ENCODE measurements around the gene TMOD1.

The TMOD1 gene

DNA sequence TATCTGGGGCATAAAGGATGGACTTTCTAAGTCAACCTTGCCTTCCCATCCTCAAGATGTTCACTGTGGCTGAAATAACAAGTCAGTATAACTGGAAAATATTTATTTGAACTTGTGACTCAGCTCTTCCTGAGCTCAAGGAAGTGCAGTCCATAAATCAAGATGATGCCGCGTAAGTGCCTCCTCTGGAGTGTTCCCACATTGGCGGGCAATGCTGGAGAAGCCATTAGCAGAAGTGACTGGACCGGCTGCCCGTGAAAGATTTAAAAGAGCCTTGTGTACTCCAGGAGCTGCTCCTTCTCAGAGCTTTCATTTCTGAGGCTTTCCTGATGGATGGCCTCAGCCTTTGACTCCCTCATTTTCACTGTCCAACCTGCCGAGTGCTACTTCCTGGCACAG is 17.4 kb downstream of the TMOD1 start:
- DNase-seq: no peak

DNA sequence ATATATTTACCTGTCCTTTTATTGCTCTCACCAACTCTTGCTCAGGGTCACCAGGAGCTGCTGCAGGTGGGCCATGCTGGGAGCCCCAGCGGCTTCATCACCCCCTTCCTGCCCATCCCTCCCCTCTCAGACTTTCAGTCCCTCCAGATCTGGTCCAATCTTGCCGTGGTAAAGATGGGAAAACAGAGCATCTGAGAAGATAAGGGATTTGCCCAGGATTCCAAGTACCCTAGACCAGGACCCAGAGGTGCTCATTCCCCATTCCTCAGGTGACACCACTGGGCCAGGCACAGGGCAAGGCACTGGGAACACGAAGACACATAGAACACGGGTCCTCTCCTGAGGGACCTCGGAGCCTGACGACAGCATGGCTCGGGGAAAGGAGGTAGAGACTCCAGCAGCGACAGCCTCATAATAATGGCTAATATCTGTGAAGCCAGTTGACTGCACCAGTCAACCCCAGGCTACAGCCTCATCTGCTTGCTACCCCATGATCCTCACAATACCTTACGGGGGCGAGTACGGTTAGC is 18.0 kb downstream of the TMOD1 start:
- no peak for DNase-seq

DNA sequence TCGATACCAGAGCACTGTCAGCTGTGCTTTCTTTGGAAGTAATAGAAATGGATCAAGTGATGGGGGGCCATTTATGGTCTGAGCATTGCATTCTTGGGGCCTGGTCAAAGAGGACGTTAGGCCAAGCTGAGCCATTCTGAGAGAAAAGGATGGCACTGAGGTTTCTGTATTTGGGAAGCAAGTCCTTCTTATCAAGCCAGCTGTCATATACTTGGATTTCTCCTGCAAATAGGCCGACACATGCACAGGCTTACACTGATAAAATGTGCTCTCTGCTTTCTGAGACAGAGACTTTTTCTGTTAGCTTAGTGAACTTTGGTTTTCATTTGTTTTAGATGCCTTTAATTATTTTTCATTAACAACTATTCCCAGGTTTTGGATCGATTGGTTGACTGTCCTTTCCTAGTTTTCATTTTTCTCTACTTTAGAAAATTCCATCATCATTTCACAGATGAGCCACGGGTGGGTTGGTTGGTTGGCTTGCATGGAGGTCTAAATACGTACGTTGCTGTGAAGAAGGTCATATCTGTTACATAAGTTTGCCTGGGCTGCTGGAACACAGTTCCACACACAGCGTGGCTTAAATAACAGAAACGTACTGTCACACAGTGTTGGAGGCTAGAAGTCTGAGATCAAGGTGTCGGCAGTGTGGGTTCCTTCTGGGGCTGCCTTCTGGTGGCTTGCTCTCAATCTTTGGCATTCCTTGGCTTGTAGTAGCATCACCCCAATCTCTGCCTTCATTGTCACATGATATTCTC is 20.3 kb downstream of the TMOD1 start:
- no peak for DNase-seq

DNA sequence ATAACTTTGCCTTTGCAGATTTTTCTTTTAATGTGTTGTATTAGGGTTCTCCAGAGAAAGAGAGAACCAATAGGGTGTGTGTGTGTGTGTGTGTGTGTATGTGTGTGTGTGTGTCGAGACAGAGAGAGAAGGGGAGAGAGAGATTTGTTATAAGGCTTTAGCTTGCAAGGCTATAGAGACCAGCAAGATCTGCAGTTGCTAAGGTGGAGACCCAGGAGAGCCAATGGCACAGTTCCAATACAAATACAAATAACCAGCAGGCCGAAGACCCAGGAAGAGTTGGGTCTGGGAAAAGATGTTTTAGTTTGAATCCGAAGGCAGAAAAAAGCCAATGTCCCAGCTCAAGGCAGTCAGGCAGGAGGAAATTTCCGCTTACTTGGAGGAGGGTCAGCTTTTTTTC is 23.0 kb downstream of the TMOD1 start:
- no peak for DNase-seq

DNA sequence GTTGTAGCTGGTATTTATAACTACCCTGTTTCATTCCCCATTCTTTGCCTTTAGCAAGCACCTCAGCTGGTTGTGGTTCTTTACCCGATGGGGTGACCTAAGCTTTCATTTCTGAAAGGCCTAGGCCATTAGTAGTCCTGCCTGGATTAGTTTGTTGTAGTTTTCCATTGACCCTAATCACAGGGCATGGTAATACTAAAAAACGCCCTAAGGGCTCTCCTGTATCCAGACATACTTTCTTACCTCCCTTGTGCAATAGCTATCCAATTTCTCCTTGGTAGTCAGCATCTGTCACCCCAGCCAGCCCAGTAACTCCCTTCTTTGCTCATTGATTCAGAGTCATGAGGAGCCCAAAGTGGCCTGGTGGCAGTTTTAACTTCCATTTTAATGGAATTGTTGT is 24.0 kb downstream of the TMOD1 start:
- no peak for DNase-seq

DNA sequence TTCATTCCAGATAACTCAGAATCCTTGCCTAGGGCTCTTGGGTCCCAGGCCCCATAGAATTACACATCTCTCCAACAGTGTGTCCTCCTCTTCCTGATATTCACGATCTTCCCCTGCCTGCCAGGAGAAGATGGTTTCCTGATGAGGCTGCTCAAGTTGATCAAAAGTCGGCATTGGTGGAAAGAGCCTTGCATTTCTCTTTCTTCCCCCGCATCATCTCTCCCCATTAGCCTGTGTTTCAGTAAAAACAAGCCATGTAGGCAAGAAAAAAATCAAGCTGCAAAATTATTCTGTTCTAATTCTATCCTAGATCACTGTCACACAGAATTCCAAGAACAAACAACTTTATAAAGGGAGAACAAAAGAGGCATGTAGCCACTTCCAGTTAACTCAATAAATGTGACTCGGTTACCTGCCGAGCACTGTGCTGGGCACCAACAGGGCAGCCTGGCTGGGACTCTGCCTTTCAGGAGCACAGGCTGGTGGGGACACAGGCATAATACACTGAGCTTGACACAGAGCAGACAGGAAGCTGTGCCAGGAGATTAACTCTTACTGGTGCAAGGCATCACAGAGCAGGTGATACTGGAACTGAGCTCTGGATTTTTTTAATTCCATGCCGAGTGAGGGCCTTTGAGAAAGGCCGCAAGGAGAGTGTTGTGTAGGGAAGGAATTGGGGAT is 25.6 kb downstream of the TMOD1 start:
- no peak for DNase-seq

DNA sequence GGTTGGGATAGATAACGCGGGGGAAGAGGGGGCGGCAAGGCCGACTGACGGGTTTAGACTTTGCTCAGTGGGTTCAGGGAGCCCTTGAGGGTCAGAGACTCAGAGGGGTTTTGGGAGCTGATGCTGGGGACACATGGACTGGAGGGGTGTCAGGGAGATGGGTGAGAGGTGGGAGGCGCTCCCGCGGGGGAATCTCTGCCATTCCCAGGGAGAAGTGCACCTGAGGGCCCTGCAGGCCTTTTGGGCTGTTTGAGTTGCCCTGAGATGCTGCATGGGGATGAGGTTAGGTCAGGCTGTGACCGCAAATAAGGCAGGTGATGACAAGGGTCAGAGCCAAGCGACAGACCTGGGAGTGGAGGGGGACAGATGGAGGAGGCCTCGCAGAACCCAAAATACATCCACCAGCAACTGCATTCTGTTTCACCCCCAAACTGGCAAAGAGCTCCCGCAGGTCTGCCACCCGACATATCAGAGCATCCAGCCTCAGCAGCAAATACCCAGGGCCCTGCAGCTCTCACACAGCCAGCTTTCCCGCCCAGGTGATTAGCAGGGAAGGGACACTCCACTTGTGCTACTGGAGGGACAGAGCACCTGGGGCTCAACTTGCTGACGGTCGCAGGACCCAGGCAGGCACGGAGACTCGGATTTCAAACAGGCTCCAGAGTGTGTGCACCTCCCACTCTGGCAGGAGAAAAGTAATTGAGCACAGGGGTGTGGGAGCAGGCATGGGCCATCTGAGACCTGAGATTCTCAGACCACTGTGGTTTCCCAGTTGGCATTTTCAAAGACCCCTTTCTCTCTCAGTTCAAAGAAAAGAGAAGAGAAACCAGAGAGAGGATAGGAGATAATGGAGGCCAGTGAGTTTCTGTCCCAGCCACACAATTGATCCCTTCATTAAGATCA is 26.4 kb downstream of the TMOD1 start:
- DNase-seq: no peak

DNA sequence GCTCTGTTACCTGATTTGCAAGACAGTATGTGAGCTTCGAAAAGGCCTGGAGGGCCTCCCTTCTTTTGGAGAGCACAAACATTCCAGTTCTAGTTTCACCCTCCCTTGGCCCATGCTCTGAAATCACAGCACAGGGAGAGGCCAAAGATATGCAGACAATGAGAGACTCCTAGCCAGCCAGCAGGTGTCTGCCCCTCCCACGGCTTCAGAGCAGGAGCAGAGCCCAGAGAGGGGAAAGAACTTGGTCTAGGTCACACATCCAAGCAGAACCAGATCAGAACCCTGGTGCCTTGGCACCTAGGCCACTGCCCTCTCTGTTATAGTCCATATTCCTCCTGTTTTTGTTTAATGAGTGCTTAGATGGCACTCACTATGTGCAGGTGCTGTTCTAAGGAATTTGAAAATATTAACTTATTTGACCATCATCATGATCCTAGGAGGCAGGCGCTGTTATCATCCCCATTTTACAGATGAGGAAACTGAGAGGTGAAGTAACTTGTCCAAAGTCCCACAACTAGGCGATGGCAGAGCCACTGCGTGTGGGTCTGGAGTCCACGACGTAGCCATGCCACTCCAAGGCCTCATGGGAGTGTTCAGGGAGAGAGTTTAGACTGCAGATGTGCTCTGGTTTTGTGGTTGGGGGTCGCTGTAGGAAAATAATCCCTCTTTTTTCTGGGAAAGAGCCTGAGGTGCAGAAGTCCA is 27.2 kb downstream of the TMOD1 start:
- no peak for DNase-seq

DNA sequence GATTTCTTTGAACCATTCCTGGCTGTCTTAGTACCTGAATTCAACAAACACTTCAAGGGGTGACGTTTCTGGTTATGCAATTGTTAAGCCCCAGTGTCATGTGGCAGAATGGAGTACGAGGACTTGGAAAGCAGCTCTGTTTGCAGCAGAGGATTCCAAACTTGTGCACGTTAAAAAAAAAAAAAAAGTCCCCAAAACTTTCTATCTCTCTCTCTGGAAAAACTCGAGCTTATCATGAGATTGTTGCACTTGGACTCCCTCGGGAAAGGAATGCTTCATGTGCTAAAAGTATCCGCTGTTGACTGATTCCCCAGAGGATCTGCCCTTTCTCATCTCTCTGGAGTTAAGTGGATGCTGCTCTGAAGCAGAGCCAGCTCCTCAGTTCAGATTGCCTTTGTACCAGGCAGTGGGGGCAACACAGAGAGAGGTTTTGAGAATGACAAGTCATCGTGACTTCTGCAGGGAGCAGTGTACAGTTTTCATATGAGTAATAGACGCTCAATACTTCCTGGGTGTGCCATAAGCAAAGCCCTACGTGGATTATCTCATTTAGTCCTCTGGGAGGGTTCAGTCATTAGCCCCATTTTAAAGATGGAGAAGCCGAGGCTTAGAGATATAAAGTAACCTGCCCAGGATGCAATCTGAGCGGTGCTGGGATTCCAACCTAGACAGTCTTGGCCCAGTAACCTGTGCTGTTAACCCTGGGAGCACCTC is 28.1 kb downstream of the TMOD1 start:
- no peak for DNase-seq

DNA sequence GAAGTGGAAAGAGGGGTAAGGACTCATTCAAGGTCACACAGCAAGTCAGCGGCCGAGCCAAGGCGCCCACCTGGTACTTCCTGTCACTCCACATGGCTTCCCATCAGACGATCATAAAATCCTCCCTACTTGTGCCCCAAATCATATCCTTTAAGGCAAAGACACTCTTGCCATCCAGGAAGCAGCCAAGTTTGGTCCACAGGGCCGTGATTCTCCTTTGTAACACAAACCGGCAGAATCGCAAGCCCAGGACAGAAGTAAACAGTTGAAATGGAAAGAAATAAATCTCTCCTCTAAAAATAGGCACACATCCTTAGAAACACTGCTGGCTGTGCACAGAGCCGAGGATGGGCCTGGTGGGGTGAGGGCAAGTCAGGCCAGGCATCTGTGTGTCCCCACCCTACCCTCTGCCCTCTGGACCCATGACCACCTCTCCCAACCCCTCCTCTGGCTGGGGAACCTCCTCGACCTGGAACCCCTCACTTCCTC is 30.5 kb downstream of the TMOD1 start:
- DNase-seq: no peak

DNA sequence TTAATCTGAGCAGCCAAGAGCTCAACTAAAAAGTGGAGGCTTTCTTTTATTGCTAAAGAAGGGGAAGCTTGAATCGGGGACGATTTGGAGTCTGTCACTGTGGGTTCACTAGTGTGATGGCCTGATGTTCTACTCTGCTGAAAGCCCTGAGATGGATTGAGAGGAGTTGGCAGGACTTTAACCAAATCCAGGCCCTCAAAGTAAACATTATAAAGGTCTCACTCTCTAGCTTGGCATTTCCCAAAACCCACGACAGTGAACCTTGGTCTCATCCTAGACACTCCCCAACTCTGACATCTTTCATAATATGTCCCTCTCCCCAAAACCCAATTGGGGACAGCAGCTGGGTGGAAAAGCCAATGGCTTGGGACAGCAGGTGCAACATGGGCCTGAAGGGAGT is 32.7 kb downstream of the TMOD1 start:
- DNase-seq: no peak

DNA sequence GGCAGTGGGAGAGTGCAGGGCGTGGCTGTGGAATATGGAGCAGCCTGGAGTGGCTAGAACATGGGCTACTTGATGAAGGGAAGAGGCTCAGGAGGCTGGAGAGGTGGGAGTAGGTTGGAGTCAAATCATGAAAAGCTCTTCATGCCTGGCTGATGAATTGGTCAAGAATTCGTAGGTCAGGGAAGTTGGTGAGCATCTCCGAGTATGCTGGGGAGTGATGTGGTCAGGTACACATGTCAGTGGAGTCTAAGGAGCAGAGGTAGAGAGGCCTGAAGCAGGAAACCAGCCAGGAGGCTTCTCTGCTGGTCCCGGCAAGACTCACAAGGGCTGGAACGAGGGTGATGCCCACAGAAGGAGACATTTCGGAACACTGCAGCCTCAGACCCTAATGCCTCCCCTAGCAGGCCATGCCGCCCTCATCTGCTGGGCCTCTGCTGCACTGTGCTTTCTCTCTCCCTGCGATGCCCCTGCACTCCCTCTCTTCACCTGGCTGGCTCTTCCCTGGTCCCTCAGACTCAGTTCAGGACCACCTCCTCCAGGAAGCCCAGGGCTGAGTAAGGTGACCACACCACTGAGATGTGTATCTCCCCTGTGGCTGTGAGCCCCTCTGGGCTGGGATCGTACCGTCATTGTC is 33.6 kb downstream of the TMOD1 start:
- no peak for DNase-seq

DNA sequence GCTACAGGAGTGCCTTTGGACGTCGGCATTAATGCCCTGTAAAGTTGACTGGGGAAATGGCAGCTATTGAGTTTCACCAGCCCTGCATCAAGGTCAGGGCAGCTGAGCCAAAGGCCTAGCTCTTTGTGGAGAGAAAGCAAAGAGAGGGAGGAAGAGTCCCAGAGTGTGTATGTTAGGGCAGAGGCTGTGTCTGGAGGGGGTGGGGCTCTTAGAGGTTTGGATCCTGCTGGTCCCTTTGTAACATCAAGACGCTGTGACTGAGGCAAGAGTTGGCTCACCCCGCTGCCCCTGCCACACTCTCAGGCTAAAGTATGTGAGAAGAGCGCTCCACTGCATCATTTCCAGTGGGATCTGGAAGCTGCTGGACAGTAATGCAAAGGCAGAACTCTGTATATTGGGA is 34.3 kb downstream of the TMOD1 start:
- no peak for DNase-seq

DNA sequence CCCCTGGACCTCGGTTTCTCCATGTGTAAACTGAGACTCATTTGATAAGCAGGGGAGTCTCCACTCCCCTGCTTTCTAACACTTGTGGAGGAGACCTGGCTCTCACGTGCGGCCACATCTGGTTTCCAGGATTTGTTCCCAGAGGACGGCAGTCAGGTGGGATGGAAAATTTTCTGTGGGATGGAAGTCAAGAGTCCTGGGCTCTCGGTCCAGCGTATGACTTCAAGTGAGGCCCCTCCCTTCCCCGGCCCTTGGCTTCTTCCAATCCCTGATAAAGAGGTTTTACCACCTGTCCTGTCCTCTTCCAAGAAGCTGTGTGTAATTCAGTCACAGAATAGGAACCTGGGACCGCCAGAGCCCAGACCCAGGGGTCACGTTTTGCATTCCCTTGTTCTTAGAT is 35.0 kb downstream of the TMOD1 start:
- DNase-seq: no peak

DNA sequence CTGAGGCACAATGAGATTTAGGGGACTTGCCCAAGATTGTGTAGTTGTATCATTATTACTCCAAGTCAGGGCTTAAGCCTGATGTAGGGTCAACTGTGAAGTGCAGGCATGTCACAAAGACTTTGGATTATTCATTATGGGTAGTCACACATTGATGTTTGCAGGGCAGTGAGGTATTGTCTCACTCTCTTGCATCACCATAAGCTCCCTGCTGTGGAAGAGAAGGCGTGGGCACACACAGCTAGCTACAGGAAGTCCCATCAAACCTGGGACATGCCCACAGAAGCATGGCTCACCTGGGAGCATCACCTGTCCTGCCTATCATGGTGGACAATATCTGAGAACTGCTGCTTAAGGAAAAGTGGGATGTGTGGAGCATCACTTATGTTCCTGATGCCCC is 42.1 kb downstream of the TMOD1 start:
- no peak for DNase-seq

DNA sequence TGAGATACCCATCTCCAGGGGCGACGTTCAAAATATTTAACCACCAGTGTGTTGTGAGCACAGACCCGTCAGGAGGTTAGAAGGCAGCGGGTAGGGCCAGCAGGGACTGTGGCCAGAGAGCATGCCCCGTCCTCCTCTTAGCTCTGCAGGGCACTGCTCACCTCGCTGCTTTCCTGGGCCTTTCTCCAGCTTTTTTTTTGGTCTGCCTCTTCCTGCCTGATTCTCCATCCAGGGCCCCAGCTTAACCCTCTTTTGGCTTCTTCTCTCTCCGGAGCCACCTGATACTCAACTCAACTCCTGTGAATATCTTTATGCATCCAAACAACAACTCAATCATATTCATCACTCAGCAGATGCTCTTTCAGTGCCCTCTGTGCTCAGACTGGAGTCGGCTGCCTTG is 44.0 kb downstream of the TMOD1 start:
- DNase-seq: no peak

DNA sequence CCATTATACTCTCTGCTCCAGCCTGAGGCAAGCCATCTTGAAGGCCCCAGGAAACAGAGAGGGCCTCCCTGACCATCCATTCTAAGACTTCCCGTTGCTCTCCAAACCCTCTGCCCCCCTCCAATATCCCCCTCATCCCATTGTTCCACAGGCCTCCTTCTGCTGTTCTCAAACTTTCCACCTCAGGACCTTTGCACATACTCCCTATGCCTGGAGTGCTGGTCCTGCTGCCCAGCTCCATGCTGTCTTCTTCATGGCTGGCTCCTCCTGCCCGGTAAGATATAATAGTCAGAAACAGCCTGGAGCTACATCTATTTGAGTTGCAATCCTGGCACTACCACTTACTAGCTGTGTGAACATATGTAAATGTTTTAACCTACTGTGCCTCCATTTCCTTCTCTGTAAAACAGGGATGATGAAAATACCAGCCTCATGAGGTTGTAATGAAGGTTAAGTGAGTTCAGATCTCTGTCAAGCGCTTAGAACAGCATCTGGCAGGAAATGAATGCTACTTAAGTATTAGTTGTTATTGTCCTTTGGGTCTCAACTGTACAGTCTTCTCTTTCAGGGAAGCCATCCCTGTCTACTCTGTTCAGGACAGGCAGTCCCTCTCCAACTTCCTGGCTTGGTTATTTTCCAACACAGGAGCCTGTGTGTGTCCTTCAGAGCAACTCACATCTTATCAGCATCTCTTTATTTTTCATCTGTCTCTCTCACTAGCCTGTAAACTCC is 45.8 kb downstream of the TMOD1 start:
- DNase-seq: no peak

DNA sequence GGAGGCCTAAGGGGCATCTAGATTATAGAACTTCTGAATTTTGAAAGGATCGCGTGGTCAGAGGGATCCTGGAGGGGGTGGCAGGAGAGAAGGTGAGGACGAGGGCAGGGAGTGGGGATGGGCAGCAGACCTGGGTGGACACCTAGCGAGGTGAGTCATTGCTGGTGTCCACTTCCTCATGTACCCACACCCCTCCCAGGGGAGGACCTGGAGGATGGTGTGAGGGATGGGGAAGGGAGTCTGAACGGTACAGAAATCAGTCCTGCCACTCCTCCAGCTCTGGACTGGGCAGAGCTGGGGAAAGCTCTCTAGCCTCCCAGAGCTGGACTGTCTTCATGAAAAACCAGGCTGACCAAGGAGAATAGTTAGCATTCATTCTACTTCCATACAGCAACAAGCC is 46.9 kb downstream of the TMOD1 start:
- no peak for DNase-seq

DNA sequence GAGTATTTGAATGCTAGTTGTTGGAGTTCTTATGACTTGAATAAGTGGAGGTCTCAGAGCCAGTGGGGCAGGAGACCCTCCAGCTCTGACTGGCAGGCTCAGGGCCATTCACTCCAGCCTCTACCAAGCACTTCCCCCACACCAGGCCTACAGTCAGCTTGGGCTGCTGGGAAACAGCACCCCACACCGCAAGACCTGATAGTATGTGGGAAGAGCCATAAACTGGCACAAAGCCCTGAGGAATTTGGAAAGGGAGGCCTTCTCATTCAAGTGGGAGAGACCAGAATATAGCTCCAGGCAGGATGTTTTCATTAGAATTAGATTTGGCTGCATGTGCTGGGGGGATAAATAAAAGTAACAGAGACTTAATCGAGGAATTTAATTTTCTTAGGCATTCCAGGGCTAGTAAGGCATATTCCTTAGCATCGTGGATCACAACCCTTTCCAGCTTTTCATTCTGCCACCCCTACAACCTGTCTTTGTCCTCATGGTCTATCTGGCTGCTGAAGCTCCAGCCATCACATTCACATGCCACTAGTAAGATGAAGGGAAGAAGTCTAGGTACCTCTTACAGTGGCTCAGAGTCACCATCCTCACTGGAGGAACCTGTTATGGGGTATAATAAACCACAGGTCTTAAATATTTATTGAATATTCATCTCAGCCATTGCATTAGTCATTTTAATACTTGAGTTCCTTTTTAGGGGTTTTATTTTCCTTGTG is 47.5 kb downstream of the TMOD1 start:
- no peak for DNase-seq

DNA sequence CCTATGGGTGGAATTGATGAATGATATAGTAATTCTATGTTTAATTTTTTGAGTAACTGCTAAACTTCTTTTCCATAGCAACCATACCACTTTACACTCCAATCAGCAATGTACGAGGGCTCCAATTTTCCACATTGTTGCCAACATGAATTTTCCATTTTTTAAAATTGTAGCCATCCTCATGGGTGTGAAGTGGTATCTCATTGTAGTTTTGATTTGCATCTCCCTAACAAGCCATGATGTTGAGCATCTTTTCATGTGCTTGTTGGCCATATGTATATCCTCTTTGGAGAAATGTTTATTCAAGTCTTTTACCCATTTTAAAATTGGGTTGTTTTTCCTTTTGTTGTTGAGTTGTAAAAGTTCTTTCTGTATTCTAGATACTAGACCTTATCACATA is 48.9 kb downstream of the TMOD1 start:
- no peak for DNase-seq

Measured in stimulated activated CD4-positive, alpha-beta T cell treated with anti-CD3 and anti-CD28 coated beads, Interleukin-4, amount 100 ng/mL, for 1 hour (primary cell).